NCI-H128 (cell line): ENCODE measurements around the gene OPRM1.

Experiments
- DNase-seq: peaks from one replicate; lab custom pipeline; 2025; ENCODE audit not compliant: unreplicated experiment; lab: John Stamatoyannopoulos, UW

OPRM1 gene

GRCh38 chr6:154202958-154203357 is 163.9 kb downstream of the OPRM1 start:
- no peak for DNase-seq

GRCh38 chr6:154206141-154206540 is 167.1 kb downstream of the OPRM1 start:
- DNase-seq = no peak

- no peak for DNase-seq
Observed at GRCh38 chr6:154206996-154207395, 168.0 kb downstream of the OPRM1 start.

GRCh38 chr6:154209555-154209954 is 170.5 kb downstream of the OPRM1 start:
- DNase-seq = no peak

GRCh38 chr6:154210678-154211077 is 171.6 kb downstream of the OPRM1 start:
- no peak for DNase-seq

GRCh38 chr6:154213782-154214181 is 174.7 kb downstream of the OPRM1 start:
- DNase-seq = no peak

GRCh38 chr6:154218301-154218700 is 179.3 kb downstream of the OPRM1 start:
- DNase-seq = no peak

GRCh38 chr6:154218787-154219186 is 179.7 kb downstream of the OPRM1 start:
- no peak for DNase-seq

- DNase-seq = no peak
Observed at GRCh38 chr6:154219250-154219649, 180.2 kb downstream of the OPRM1 start.

GRCh38 chr6:154222716-154223115 is 183.7 kb downstream of the OPRM1 start:
- no peak for DNase-seq

GRCh38 chr6:154223296-154223695 is 184.3 kb downstream of the OPRM1 start:
- no peak for DNase-seq

GRCh38 chr6:154226461-154226860 is 187.4 kb downstream of the OPRM1 start:
- DNase-seq = no peak

- no peak for DNase-seq
Observed at GRCh38 chr6:154227862-154228520, 189.0 kb downstream of the OPRM1 start.

- DNase-seq = no peak
Observed at GRCh38 chr6:154228521-154228905, 189.5 kb downstream of the OPRM1 start.

- no peak for DNase-seq
Observed at GRCh38 chr6:154229786-154230185, 190.7 kb downstream of the OPRM1 start.

- no peak for DNase-seq
Observed at GRCh38 chr6:154230393-154230792, 191.4 kb downstream of the OPRM1 start.

- no peak for DNase-seq
Observed at GRCh38 chr6:154230910-154231595, 192.0 kb downstream of the OPRM1 start.

GRCh38 chr6:154232013-154232910 is 193.2 kb downstream of the OPRM1 start:
- DNase-seq = no peak

- DNase-seq = no peak
Observed at GRCh38 chr6:154233383-154233782, 194.3 kb downstream of the OPRM1 start.

GRCh38 chr6:154234019-154234772 is 195.2 kb downstream of the OPRM1 start:
- DNase-seq = no peak

- no peak for DNase-seq
Observed at GRCh38 chr6:154236646-154237301, 197.7 kb downstream of the OPRM1 start.
